Psoas muscle (tissue), 8 donors: Measurements from ENCODE around the gene CDK14. TPM values are rescaled to one million over a fixed set of nuclear protein-coding genes. Genes with fewer than 3 reads are reported as not detected.
"Not testable (repeated sequence)": the region's sequence is repeated elsewhere in the genome, so short reads cannot be mapped to it uniquely, and the experiment has no call there.

Source experiments
- ATAC-seq, 4 donors: fragments of 200-7000 bp; cut with Tn5 transposase; one replicate each; pipeline ENCODE4 v1.9.1; 2020; ENCODE audit warnings: moderate library complexity in 3 of 4, mild to moderate bottlenecking in 2 of 4
- DNase-seq, 2 donors: peaks; one replicate each; pipeline ENCODE4 v3.0.0-alpha.2; 2020
- H3K27ac ChIP-seq: fragments of 200-600 bp; one replicate; pipeline ENCODE4 v1.8.0; 2022
- H3K27me3 ChIP-seq, 3 donors: fragments of 200-600 bp in 1 of 3; one replicate each; pipeline versions ENCODE4 v1.6.1 to v1.8.0; 2013 to 2022; ENCODE audit warnings: low read length in 2 of 3, mild to moderate bottlenecking in 2 of 3, moderate library complexity in 1 of 3; ENCODE audit not compliant: insufficient read depth in 3 of 3
- H3K36me3 ChIP-seq, 2 donors: fragments of 200-600 bp in 1 of 2; one replicate each; pipeline versions ENCODE4 v1.6.1 to v1.8.0; 2013 to 2022; ENCODE audit warnings: low read depth in 1 of 2, mild to moderate bottlenecking in 1 of 2, moderate library complexity in 1 of 2; ENCODE audit not compliant: insufficient read depth in 1 of 2
- H3K4me1 ChIP-seq: fragments of 200-600 bp; one replicate; pipeline ENCODE4 v1.8.0; 2022
- H3K4me3 ChIP-seq: fragments of 200-600 bp; one replicate; pipeline ENCODE4 v1.8.0; 2022; ENCODE audit warnings: mild to moderate bottlenecking
- H3K9me3 ChIP-seq: fragments of 200-600 bp; one replicate; pipeline ENCODE4 v1.8.0; 2022
- CTCF ChIP-seq: fragments of 200-600 bp; IDR thresholded peaks from one replicate; pipeline ENCODE4 v1.8.0; 2022; ENCODE audit warnings: antibody characterized with exemption
- WGBS, 3 donors: extraction: QIAGEN DNeasy Blood & Tissue Kit; methylation state at CpG; one replicate each; pipeline versions ENCODE4 v1.1.6 to v1.1.7; 2013; 5-methylcytosine and 5-hydroxymethylcytosine counted together
- intact Hi-C, 2 donors: fragments of 100-400 bp; cut with DNase I; formaldehyde crosslinking; loops; one replicate each; pipeline versions ENCODE4 v1.11.0 to v1.14.2; 2022
- polyA plus RNA-seq, 3 donors: library from polyadenylated mRNA; stranded (reverse); fragments of 200-250 nt; gene quantifications; one replicate each; pipeline ENCODE4 v1.2.3, GENCODE V29; 2013
- total RNA-seq, 4 donors: library from RNA; stranded (reverse); fragmentation: NEBNext Ultra II Directional in 2 of 4; extraction: Animal tissue kit (Norgen Biotek cat#: 25700) in 2 of 4; gene quantifications; one replicate each; pipeline versions ENCODE4 v1.2.1 to v1.2.4, GENCODE V29; 2021 to 2023
- donor health status: healthy with polysubstance abuse.
- donor health status: DM: no; HTN: no; CAD: no; lungs with moderate emphysema.
- donor health status: Bipolar disorder and iron deficiency.
- donor health status: healthy.
- donor health status: DM: yes; HTN: yes; CAD: no.
- donor health status: DM: no; HTN: no; CAD: no.
- donor health status: DM: no; HTN: no; CAD: no.
- donor health status: DM: yes; HTN: yes; CAD: no.

CDK14 gene
- total and polyA plus RNA-seq, 7 donors: 1.7 to 16.6 (median 10.6) TPM

GRCh38 chr7:90917539-90917938, 321.4 kb downstream of the CDK14 start:
- Histone ChIP-seq H3K9me3 (no peaks in the 10 kb centered on the region), H3K4me3 (no peak overlapping the region), H3K36me3 (no peaks in the 10 kb centered on the region), H3K4me1 (no peaks in the 10 kb centered on the region), H3K27ac (no peak overlapping the region), H3K27me3 (no peaks in the 10 kb centered on the region)
- TF ChIP-seq CTCF: no peak
- DNase-seq (no peak), ATAC-seq (no peak)
- WGBS, 3 donors: 84 to 88% (median 86%) methylated on average over 4 of the region's 4 CpGs
- intact Hi-C loops: no loop called here

- H3K4me1 ChIP-seq: no peaks in the 10 kb centered on the region
- no peaks in the 10 kb centered on the region for H3K36me3 ChIP-seq
- no peak for TF ChIP-seq CTCF
- no peaks in the 10 kb centered on the region for H3K27me3 ChIP-seq
- H3K9me3 ChIP-seq: no peaks in the 10 kb centered on the region
- no peak overlapping the region for H3K4me3 ChIP-seq
- whole genome bisulfite sequencing, 3 donors: 69 to 80% (median 77%) methylated on average over 3 of the region's 3 CpGs
- no peak for DNase-seq
- H3K27ac ChIP-seq: no peak overlapping the region
- no peak for ATAC-seq
- intact Hi-C loops: no loop called here
Measured at GRCh38 chr7:90918303-90918702, 322.2 kb downstream of the CDK14 start.

- intact Hi-C loops: no loop called here
- Histone ChIP-seq H3K4me3 (no peak overlapping the region), H3K36me3 (no peaks in the 10 kb centered on the region), H3K27ac (no peak overlapping the region), H3K9me3 (no peaks in the 10 kb centered on the region), H3K4me1 (no peaks in the 10 kb centered on the region), H3K27me3 (no peaks in the 10 kb centered on the region)
- DNase-seq (no peak), ATAC-seq (no peak)
- WGBS, 3 donors: 52 to 73% (median 66%) methylated on average over 2 of the region's 2 CpGs
- no peak for TF ChIP-seq CTCF
Measured at GRCh38 chr7:90919816-90920215, 323.7 kb downstream of the CDK14 start.

- TF ChIP-seq CTCF: no peak
- no peak for ATAC-seq
- H3K9me3 ChIP-seq: no peaks in the 10 kb centered on the region
- 74 to 89% (median 84%) methylated on average over 1 of the region's 1 CpG for WGBS, 3 donors
- no peaks in the 10 kb centered on the region for H3K36me3 ChIP-seq
- H3K27ac ChIP-seq: no peak overlapping the region
- no peak for DNase-seq
- H3K4me3 ChIP-seq: no peak overlapping the region
- no peaks in the 10 kb centered on the region for H3K4me1 ChIP-seq
- H3K27me3 ChIP-seq: no peaks in the 10 kb centered on the region
- intact Hi-C loops: no loop called here
Measured at GRCh38 chr7:90920336-90920735, 324.2 kb downstream of the CDK14 start.

- Histone ChIP-seq H3K4me1 (no peaks in the 10 kb centered on the region), H3K4me3 (no peak overlapping the region), H3K9me3 (no peaks in the 10 kb centered on the region), H3K36me3 (no peaks in the 10 kb centered on the region), H3K27me3 (no peaks in the 10 kb centered on the region), H3K27ac (no peak overlapping the region)
- TF ChIP-seq CTCF: no peak
- intact Hi-C loops: no loop called here
- ATAC-seq: no peak
- DNase-seq: no peak
- 95 to 98% (median 96%) methylated on average over 2 of the region's 2 CpGs for WGBS, 3 donors
Measured at GRCh38 chr7:90923541-90923997, 327.4 kb downstream of the CDK14 start.

GRCh38 chr7:90928700-90929424, 332.7 kb downstream of the CDK14 start:
- DNase-seq, H3K36me3 ChIP-seq, ATAC-seq, H3K27me3 ChIP-seq, H3K4me3 ChIP-seq, H3K27ac ChIP-seq, intact Hi-C loops, H3K9me3 ChIP-seq: not testable (repeated sequence)
- H3K4me1 ChIP-seq: peaks cover 18% of the 10 kb centered on the region
- WGBS, 3 donors: 87 to 89% (median 89%) methylated on average over 13 of the region's 13 CpGs
